ENCODE data around the gene ATP2C2. TPM values are rescaled to one million over a fixed set of nuclear protein-coding genes. Genes with fewer than 3 reads are reported as not detected.
"Not testable (repeated sequence)": the region's sequence is repeated elsewhere in the genome, so short reads cannot be mapped to it uniquely, and the experiment has no call there.

ATP2C2 gene
- total RNA-seq, 1 donor from 2014 or later: 32.1 TPM

DNA sequence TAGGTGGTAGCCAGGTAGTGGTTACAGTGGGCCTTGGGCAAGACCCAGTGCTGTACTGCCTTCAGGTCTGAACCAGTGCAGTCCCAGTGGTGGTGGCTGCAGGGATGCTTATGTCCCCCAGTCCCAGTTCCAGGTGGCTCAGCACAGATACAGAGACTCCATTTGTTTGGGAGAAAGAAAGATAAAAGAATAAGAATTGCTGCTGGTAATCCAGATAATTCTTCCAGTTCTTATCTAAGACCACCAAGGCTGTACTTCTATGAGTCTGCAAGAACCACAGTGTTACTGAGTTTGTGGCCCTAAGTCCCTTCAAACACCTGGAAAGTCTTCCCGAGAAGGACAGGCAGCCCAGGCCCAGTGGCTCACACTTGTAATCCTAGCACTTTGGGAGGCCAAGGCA, 33.9 kb upstream of the ATP2C2 start:
- Histone ChIP-seq H3K36me3 (ENCODE audit: control insufficient read depth, insufficient read depth, low read length) (no peaks in the 10 kb centered on the region), H3K4me3 (ENCODE audit: low read depth, low read length) (no peak overlapping the region), H3K27me3 (ENCODE audit: control insufficient read depth, insufficient read depth, low read length) (no peaks in the 10 kb centered on the region)
- DNase-seq (ENCODE audit: low read depth): no peak
- FAIRE-seq: no peak
- TF ChIP-seq, protein P1, sequence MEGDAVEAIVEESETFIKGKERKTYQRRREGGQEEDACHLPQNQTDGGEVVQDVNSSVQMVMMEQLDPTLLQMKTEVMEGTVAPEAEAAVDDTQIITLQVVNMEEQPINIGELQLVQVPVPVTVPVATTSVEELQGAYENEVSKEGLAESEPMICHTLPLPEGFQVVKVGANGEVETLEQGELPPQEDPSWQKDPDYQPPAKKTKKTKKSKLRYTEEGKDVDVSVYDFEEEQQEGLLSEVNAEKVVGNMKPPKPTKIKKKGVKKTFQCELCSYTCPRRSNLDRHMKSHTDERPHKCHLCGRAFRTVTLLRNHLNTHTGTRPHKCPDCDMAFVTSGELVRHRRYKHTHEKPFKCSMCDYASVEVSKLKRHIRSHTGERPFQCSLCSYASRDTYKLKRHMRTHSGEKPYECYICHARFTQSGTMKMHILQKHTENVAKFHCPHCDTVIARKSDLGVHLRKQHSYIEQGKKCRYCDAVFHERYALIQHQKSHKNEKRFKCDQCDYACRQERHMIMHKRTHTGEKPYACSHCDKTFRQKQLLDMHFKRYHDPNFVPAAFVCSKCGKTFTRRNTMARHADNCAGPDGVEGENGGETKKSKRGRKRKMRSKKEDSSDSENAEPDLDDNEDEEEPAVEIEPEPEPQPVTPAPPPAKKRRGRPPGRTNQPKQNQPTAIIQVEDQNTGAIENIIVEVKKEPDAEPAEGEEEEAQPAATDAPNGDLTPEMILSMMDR (IDR thresholded peaks at IDR 0.05; ENCODE audit: insufficient read depth, low read length, severe bottlenecking): no peak

DNA sequence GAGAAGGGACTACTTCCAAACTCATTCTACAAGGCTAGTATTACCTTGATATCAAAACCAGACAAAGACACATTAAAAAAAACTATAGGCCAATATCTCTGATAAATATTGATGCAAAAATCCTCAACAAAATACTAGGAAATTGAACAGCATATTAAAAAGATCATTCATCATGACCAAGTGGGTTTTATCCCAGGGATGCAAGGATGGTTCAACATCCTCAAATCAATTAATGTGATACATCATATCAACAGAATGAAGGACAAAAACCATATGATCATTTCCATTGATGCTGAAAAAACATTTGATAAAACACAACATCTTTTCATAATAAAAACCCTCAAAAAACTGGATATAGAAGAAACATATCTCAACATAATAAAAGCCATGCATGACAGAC, 31.1 kb upstream of the ATP2C2 start:
- DNase-seq (ENCODE audit: low read depth); FAIRE-seq; H3K4me3 ChIP-seq (ENCODE audit: low read depth, low read length); H3K36me3 ChIP-seq (ENCODE audit: control insufficient read depth, insufficient read depth, low read length); H3K27me3 ChIP-seq (ENCODE audit: control insufficient read depth, insufficient read depth, low read length): not testable (repeated sequence)

DNA sequence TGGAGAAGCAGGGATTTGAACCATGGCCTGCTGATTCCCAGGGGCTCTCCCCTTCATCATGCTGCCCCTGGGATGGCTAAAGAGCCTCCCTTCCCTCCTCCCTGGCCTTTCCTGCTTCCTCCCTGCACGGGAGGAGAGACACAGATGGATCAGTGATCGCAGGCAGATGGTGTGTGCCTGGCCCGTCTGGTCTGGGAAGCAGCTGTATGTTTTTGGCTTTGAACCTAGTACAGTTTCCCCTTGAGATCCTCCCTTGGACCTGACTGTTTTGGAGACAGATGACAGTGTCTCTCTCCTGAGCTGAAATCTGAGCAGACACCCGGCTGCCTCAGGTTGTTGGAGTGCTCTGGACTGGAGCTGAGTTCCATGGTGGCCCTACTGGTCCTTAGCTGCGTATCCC, 29.0 kb upstream of the ATP2C2 start:
- Histone ChIP-seq H3K4me3 (ENCODE audit: low read depth, low read length) (no peak overlapping the region), H3K36me3 (ENCODE audit: control insufficient read depth, insufficient read depth, low read length) (no peaks in the 10 kb centered on the region), H3K27me3 (ENCODE audit: control insufficient read depth, insufficient read depth, low read length) (no peaks in the 10 kb centered on the region)
- no peak for FAIRE-seq
- TF ChIP-seq, protein P1 (IDR thresholded peaks at IDR 0.05; ENCODE audit: insufficient read depth, low read length, severe bottlenecking): no peak
- DNase-seq (ENCODE audit: low read depth): no peak

DNA sequence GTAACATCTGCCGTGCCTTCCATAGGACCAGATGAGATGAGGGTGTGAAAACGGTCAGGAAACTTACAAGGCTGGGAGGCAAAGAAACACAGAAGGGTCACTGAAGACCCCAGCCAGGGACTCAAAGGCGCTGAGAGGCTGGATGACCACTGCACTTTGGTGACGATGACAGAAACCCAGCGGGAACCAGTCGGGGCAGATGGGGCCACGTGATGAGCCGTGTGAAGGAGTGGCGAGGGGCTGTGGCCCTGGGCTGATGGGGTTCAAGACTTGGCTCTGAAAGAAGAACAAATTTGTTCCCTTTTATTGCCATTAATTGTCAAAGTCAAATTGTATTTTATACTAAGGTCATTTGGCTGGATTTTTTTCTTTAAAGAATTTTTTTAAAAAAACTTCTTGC, 28.6 kb upstream of the ATP2C2 start:
- no peaks in the 10 kb centered on the region for H3K36me3 ChIP-seq (ENCODE audit: control insufficient read depth, insufficient read depth, low read length)
- TF ChIP-seq, protein P1 (IDR thresholded peaks at IDR 0.05; ENCODE audit: insufficient read depth, low read length, severe bottlenecking): no peak
- DNase-seq (ENCODE audit: low read depth) (no peak), FAIRE-seq (no peak)
- no peak overlapping the region for H3K4me3 ChIP-seq (ENCODE audit: low read depth, low read length)
- no peaks in the 10 kb centered on the region for H3K27me3 ChIP-seq (ENCODE audit: control insufficient read depth, insufficient read depth, low read length)

DNA sequence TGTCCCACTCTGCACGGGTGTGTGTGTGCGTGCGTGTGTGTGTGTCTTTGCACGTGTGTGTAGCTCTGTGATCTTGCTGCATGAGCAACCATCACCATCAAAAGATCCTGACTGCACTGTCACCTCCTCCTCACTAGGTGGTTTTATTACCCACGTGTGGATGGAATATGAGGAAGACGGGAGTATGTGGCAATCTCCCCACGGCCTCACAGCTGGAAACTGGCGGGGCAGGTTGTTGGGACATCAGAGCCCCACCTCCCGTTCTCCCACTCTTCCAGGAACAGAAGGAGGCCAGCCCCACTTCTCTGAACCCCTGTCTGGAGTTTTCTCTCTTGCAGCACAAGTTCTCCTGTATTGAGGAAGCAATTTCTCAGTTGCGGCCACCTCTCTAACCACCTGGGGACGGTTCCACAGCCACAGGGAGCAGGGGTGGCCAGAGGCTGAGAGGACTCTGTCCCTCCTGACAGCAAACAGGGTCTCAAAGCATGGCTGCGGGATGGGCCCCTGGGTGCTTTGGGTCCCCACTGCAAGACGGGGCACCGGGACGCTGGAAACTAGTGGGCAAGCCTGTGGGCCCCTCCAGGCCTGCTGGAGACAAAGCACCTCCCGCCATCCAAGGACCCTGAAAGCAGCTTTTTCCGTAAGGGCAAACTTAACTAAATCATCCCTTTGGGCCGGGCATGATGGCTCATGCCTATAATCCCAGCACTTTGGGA, 27.9 kb upstream of the ATP2C2 start:
- Histone ChIP-seq H3K36me3 (ENCODE audit: control insufficient read depth, insufficient read depth, low read length) (no peaks in the 10 kb centered on the region), H3K4me3 (ENCODE audit: low read depth, low read length) (no peak overlapping the region), H3K27me3 (ENCODE audit: control insufficient read depth, insufficient read depth, low read length) (no peaks in the 10 kb centered on the region)
- DNase-seq (ENCODE audit: low read depth): peak; percentile 81
- TF ChIP-seq, protein P1 (IDR thresholded peaks at IDR 0.05; ENCODE audit: insufficient read depth, low read length, severe bottlenecking): peak; percentile 69
- FAIRE-seq: peak; percentile 86

DNA sequence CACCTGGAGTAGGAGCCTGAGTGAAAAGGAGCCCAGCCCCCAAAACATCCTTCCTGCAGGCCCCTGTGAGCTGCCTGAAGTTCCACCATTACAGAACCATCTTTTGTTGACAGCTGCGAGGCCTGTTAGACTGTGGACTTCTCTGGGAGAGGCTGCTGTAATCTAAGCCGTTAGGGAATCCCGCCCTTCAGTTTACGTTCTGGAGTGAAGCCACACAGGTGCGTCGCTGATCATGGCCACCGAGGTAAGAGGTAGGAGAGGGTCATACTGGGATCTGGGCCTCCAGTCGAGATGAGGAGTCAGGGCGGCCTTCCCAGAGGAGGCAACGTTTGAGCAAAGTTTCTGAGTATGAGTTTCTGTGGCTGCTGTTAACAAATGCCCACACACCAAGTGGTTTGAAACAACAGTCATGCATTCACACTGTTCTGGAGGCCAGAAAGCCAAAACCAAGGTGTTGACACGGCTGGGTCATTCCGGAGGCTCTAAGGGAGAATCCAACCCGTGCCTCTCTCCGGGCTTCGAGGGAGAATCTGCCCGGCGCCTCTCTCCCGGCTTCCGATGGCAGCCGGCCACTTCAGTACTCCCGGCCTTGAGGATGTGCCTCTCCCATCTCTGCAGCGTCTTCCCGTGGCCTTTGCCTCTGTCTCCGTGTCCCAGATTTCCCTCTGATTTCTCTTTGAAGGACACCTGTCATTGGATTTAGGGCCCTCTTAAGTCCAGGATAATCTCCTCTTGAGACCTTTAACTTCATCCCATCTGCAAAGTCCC, 26.6 kb upstream of the ATP2C2 start:
- TF ChIP-seq, protein P1 (IDR thresholded peaks at IDR 0.05; ENCODE audit: insufficient read depth, low read length, severe bottlenecking): no peak
- FAIRE-seq (peak; percentile 96), DNase-seq (ENCODE audit: low read depth) (no peak)
- H3K27me3 ChIP-seq (ENCODE audit: control insufficient read depth, insufficient read depth, low read length): no peaks in the 10 kb centered on the region
- H3K4me3 ChIP-seq (ENCODE audit: low read depth, low read length): no peak overlapping the region
- no peaks in the 10 kb centered on the region for H3K36me3 ChIP-seq (ENCODE audit: control insufficient read depth, insufficient read depth, low read length)

DNA sequence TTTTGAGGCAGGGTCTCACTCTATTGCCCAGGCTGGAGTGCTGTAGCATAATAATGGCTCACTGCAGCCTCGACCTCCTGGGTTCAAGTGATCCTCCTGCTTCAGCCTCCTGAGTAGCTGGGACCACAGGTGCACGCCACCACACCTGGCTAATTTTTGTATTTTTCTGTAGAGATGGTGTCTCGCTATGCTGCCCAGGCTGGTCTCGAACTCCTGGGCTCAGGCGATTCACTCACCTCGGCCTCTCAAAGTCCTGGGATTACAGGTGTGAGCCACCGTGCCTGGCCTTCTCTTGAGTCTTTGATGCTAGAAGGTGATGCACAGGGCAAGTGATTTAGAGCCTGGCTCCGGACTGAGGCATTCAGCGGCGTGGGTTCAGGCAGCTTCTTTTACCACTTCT, 24.5 kb upstream of the ATP2C2 start:
- not testable (repeated sequence) for H3K4me3 ChIP-seq (ENCODE audit: low read depth, low read length); DNase-seq (ENCODE audit: low read depth); H3K36me3 ChIP-seq (ENCODE audit: control insufficient read depth, insufficient read depth, low read length); H3K27me3 ChIP-seq (ENCODE audit: control insufficient read depth, insufficient read depth, low read length); FAIRE-seq
